Stimulated activated CD8-positive, alpha-beta memory T cell treated with anti-CD3 and anti-CD28 coated beads, Interleukin-15, amount 100 ng/mL, for 24 hours (primary cell): ENCODE data around the gene TNS3.
"Not testable (repeated sequence)": the region's sequence is repeated elsewhere in the genome, so short reads cannot be mapped to it uniquely, and the experiment has no call there.

Source experiments
- DNase-seq: peaks from one replicate; pipeline ENCODE4 v3.0.0-alpha.2; 2020; ENCODE audit warnings: low read depth

The TNS3 gene

DNA sequence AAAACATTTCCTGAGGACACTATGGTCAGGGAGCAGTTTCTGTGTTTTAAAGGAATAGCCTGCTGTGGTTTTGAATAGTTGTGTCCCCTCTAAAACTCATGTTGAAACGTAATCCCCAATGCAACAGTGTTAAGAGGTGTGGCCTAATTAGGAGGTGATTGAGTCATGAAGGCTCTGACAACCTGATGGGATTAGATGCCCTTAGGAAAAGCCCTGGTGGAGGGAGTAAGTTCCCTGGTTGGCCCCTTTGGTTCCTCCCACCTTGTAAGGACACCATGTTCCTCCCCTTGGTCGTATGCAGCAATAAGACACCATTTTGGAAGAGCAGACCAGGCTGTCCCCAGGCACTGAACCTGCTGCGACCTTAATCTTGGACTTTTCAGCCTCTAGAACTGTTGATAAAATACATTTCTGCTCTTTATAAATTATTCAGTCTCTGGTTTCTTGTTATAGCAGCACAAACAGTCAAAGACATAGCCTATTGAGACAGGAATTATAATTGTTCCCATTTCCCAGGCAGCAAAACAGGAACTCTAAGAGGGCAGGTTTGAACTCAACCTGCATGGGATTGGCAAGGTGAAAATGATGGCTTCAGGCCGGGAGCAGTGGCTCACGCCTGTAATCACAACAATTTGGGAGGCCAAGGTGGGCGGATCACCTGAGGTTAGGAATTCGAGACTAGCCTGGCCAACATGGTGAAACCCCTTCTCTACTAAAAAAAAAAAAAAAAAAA, 20.5 kb upstream of the TNS3 start:
- DNase-seq: no peak

DNA sequence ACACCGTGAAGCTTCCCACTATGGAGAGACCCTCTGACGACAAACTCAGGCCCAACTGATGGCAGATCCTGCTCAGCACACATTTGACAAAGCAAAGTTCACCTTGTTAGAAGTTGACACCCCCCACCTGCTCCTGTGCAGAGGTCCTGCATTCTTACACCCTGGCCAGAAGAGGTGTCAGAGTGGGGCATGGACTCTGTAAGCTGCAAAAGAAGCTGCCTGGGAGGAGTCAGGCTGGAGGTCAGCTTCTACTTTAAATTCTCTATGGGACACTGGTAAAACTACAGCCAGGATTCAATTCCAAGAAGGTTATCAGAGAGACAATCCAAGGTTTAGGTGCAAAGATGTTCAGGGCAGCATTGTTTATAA, 20.0 kb upstream of the TNS3 start:
- DNase-seq: no peak

DNA sequence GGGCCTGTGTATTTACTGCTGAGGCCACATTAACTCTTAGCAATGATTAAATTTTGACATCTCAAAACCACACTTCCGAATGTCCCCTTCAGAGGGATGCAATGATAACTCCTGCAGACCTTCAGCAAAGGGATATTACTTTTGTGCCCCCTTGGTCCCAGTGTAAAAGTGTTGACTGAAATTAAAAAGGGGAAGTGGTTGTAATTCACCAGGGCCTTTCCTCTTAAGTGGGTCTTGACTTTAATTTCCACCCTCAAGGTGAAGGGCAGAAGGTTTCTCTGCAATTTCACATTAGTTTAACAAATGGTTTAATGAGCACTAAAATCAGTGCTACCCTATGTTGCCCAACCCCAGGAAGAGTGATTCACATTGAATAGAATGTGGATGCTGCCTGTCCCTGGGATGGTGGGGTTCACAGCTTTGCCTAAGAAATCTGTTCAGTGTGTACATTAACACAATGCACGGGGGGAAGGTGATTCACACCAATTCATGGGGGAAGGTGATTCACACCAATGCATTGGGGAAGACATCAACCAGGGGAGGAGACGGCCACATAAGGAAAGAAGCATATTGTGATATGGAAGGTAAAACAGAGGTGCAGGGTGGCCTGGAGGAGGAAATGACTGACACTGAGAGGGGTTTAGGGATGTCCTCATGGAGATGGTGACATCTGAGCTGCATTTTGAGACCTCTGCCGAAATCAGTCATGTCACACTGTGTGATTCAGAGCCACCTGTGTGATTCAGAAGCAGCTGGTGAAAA, 19.4 kb upstream of the TNS3 start:
- DNase-seq: no peak

DNA sequence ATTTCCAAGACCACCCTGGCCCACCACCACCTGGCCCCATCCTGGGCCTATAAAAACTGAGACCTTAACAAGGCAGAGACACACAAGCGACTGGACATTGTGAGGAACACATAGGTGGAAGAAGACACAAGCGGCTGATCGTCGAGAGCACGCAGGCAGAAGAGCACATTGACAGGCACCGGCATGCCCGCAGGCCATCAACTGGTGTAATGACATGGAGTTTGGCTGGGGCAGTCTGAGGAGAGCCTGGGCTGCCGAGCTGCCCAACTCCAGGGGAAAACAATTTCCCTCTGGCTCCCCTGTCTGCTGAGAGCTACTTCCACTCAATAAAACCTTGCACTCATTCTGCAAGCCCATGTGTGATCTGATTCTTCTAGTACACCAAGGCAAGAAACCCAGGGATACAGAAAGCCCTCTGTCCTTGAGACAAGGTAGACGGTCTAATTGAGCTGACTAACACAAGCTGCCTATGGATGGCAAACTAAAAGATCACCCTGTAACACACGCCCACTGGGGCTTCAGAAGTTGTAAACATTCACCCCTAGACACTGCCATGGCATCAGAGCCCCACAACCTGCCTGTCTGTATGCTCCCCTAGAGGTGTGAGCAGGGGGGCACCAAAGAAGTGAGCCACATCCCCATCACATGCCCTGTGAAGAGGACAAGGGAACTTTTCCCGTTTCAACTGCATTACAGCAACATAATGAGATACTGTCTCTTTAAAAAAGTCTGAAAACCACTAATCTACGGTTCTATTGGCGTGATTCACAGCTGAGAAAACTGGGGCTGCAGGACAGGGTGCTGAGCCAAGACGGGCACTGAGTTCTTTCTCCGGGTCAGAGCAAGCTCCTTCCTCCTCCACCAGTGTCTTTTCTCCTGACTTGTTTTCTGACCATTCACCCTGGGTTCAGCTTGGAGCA, 18.5 kb upstream of the TNS3 start:
- DNase-seq: no peak

DNA sequence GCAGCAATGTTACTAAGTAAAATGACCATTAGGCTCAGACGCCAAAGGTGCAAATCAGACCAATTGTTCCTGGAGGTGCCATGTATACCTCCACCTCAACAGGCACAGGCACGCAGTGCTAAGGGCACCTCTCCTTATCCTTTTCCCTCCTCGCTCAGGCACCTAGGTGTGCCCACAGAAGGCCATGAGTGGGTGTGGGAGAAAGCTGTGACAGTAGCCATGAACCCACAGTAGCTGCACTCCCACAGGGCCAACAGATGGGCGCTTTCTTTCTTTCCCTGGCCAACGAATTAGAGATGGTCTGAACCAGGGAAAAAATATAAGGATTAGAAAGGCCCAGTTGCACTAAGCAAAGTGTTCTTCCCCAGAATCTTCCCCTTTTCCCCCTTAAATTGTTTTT, 15.5 kb upstream of the TNS3 start:
- no peak for DNase-seq

DNA sequence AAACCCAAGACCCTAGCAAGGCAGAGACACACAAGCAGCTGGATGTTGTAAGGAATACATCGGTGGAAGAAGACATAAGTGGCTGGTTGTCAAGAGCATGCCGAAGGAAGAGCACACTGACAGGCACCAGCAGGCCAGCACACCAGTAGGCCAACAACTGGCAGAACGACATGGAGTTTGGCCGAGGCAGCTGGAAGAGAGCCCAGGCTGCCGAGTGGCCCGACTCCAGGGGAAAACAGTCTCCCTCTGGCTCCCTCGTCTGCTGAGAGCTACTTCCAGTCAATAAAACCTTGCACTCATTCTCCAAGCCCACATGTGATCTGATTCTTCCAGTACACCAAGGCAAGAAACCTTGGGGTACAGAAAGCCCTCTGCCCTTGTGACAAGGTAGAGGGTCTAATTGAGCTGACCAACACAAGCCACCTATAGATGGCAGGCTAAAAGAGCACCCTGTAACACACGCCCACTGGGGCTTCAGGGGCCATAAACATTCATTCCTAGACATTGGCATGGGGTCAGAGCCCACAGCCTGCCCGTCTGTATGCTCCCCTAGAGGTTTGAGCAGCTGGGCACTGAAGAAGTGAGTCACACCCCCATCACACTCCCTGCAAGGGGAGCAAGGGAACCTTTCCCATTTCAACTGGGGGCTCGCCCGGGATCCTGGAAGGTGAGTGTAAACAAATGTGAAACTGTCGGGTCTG, 14.7 kb upstream of the TNS3 start:
- DNase-seq: no peak

DNA sequence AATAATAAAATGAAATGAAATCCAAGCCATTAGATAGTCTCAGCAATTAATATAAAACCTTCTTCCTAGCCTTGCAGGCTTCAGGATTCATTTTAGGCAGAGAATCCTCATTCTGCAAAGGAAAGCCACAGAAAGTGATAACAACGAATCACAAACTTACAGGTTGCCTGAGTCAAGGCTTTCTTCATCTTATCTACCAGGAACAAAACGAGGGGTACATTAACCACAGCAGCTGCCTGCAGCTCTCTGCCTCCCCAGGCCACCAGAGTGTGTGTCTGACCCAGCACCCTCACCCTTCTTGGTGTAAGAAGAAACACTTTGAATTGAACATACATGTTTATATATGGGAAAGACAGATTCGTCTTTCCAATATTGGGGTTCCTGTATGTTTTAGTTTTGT, 12.5 kb upstream of the TNS3 start:
- DNase-seq: no peak

DNA sequence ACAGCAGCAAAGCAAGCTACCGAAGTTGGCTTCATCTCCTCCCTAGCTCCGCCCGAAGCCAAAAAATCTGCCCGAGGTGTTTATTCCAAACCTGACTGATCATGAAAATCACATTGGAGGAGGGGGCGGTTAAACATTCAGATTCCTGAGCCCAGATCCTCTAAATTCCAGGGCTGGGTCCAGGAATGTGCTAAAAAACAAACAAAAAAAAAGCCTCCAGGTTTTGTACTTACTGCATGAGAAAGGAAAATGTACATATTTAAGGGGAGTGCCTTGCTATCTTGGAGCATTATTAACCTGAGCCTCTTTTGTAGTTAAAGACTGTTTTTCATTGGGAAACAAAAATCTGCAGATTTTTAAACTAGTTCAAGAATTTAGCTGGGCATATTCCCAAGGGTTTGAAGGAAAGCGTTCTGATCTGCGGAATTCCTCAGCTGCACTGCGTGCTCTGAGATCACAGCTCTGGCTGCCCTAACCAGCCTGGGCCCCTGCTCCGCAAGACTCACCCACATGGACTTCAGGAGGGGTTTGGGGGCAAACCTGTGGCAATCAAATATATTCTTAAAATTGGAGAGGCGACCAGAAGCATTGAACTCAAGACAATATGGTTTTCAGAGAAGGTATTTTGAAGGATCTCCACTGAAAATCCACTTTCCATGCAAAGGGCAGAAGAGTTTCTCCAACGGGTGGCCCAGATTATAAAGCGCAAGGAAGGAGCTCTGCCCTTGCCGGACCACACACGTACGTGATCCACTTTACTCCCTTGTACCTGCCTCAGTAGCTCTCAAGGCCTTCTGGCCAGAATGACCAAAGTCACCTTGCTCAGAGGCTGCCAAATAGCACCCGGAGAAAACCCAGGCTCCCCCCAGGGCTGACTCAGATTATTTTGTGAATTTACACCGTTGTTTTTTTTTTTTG, 10.0 kb upstream of the TNS3 start:
- DNase-seq: no peak

DNA sequence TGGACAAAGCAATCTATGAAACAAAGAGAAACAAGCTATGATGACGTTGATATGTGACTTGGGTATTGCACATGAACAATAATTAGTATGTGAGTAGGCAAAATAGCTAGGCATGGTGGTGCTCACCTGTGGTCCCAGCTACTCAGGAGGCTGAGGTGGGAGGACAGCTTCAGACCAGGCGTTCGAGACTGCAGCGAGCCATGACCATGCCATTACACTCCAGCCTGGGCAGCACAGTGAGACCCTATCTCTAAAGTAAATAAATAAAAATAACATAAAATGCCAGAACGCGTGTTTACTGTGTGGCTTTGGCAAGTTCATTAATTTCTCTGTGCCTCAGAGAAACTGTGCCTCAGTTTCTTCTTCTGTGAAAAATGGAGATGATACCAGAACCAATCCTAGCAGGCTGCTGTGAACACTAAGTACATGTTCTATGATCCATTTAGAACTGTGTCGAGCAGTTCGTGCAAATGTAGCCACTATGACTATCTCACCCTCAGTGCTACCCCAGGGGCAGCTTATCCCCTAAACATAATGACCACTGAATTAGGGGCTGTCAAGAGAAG, 9.3 kb upstream of the TNS3 start:
- no peak for DNase-seq

DNA sequence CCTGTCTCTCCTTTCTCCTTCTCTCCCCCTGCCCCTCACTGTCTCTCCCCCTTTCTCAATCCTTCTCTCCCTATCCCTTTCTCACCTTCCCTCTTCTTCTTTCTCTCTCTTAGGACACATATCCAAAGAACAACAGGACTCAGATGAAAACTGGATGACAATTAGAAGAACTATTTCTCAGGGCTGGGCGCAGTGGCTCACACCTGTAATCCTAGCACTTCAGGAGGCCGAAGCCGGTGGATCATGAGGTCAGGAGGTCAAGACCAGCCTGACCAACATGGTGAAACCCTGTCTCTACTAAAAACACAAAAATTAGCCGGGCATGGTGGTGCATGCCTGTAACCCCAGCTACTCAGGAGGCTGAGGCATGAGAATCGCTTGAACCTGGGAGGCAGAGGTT, 8.3 kb upstream of the TNS3 start:
- DNase-seq: not testable (repeated sequence)

DNA sequence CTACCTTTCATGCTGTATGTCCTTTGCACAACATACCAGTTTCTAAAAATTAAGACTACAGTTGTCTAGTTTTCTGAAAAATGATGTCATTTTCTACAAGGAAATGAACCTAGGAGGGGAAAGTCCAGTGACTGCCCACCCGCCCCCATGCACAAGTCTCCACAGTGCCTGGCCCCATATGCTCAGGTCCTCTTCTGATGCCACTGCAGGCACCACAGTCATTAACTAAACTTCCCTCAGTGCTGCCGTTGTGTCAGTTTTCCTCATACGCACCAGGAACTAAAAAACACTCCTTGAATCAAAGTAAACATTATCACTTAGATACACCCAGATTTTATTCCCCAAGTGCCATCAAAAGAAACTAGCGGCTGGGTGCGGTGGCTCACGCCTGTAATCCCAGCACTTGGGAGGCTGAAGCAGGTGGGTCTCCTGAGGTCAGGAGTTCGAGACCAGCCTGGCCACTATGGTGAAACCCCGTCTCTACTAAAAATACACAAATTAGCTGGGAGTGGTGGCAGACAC, 6.9 kb upstream of the TNS3 start:
- no peak for DNase-seq

DNA sequence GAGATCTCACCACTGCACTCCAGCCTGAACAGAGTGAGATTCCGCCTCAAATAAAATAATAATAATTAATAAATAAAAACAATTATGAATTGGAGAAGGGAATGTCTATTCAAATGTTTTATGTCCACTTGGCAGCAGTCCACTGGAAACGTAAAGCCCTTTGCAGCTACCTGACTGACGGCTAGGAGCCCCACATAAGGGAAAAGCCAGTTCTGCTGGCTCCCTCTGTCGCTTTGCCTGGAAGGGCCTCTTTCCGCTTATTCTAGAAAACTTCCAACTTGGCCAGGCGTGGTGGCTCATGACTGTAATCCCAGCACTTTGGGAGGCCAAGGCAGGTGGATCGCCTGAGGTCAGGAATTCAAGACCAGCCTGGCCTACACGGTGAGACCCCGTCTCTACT, 6.1 kb upstream of the TNS3 start:
- no peak for DNase-seq

DNA sequence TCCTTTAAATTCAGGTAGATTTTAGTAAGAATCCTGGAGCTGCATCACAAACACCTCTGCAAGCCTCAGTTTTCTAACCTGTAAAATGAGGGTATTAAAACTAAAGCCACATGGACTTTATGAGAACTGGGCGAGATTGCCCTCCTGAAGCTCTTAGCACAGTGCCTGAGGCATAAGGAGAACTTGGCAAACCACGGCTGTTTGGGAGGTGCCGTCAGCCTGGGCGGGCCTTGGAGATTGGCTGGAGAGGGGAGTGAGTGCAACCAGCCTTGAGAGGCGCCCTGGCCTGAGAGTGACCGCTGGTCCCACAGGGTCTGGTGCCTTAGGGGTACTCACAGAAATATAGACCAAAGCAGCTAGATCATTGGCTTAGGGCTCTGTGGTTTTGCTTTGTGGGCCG, 5.4 kb upstream of the TNS3 start:
- DNase-seq: no peak

DNA sequence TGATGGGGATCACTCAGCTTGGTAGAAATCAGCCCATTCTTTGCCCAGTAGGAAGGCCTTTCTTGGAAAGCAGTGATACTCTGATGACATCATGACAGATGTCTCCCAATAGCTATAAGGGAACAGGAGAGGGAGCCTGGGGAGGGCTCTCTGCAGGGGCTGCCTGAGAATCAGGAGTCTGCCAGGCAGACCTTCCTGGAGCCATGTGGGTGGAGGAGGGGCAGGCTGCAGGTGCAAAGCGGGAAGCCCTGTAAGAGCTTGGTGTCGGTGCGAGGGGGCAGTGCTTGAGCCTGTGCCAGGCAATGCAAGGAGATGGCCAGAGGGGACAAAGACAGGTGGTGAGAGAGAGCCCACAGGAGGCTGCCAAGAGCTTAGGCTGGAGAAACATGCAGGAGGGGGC, 5.0 kb upstream of the TNS3 start:
- no peak for DNase-seq

DNA sequence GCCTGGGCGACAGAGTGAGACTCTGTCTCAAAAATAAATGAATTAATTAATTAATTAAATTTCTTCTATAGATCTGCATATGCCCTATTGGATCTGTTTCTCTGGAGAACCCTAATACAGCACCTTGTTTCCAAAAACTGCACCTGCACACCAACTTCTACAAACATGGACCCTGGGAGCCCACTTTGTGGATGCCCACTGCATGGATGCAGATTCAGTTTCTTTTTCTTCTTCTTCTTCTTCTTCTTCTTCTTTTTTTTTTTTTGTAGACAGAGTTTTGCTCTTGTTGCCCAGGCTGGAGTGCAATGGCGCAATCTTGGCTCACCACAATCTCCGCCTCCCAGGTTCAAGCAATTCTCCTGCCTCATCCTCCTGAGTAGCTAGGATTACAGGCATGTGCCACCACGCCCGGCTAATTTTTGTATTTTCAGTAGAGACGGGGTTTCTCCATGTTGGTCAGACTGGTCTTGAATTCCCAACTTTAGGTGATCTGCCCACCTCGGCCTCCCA, 4.3 kb upstream of the TNS3 start:
- not testable (repeated sequence) for DNase-seq

DNA sequence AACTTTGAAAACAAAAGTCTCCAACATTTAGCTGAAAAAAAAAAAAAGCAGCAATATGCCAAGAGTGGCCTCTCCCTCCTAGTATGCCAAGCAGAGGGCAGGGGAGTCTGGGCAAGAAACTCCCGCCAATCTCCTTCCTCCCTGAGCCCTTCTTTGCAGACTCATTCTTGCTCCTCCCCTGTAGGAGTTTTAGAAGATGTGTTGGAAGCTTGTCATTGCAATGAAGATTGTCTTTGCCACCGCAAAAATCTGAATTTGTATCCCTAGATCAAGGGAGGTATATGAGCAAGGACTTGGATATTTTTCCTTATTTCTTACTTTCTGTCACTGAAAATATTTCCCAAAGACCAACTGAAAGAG, 2.6 kb upstream of the TNS3 start:
- no peak for DNase-seq

DNA sequence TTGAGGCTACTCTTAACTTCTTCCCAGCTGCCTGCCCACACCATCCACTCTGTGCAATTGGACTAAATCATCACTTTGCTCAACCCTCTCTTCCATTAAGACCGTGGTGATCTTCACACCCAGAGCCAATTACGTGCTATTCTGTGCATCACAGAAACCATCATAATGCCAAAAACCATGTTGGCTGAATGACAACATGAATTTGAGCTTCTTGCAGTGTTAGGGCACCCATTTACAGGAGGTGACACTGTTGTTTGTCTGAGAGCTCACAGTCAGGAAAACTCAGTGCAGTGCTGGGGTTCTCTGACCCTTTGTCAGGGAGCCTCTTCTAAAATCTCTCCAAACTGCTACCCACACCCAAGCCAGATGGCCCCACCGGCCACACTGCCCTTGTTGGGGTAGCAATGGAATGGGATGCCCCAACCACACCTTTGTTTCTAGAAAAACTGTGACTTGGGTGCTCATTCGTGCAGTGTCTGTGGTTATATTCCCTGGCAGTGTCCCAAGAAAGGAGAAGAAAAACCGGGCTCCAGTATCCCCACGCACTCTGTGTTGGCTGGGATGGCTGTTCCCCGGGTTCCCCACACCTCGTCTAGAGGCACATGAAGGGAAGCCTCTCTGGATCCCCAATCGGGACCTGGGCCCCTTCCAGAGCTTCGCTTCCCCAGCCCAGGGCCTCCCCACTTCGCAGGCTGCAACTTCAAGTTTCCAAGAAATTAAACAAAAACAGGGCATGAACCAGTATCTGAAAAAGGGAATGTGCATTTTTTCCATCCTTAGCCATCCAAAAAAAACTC, 2.0 kb upstream of the TNS3 start:
- DNase-seq: no peak

DNA sequence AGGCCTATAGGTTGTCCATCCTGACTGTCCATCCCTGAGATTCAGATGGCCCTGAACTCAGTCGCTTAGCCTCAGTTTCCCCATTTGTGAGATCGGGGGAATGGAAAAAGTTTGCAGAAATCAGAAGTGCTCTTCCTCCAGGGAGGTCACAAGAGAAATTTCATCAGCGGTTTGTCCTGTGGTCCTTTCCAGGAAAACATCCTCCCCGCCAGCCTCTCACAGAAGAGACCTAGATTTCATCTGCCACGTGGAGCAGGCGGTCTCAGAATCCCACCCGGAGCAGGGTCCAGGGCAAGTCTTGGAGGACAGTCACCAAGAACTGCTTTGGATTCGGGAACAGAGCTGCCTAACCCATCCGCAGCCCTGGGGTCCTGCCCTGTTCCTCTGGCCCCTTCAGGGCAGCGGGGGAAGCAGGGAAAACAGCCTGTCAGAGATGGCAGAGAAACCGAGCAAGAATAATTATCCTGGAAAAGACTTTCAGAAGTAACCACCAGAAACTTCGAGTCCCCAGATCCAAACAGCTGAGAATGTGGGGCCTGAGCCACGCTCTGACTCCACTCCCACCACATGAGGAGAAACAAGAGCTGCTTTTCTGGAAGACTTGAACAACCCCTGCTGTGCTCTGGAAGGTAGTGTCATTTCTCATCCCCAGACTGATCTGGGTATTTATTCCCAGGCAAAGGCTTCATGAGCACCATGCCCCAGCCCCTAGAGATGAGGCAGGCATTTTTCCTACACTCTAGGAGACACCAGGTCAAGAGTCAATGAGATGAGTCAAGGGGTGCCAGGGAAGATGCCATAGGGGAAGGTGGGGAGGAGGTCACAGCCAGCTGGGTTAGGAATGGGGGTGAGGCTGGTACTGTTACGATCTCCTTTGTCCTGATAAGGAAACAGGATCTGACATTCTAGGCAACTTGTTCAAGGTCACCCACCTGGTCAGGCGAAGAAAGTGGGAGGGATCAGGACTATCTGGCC, 1.1 kb upstream of the TNS3 start:
- no peak for DNase-seq
